GM12891 (cell line): ENCODE data around the gene CASP4.
"Not testable (repeated sequence)": the region's sequence is repeated elsewhere in the genome, so short reads cannot be mapped to it uniquely, and the experiment has no call there.

ENCODE experiments used
- DNase-seq: peaks from one replicate; pipeline ENCODE4 v3.0.0; 2011; ENCODE audit warnings: low spot score; ENCODE audit not compliant: insufficient read length
- FAIRE-seq: peaks from 2 replicates; lab custom pipeline; 2011; peaks lifted over from hg19 to GRCh38; lab: Jason Lieb, UNC
- PAX5 ChIP-seq: IDR thresholded peaks from 2 replicates; pipeline ENCODE4 v1.6.1; 2011; ENCODE audit warnings: low read length, moderate library complexity, mild to moderate bottlenecking; ENCODE audit not compliant: insufficient read depth, severe bottlenecking
- POLR2A ChIP-seq: IDR thresholded peaks from 2 replicates; pipeline ENCODE4 v1.6.1; 2011; ENCODE audit warnings: low read depth, low read length, control low read depth
- POLR2AphosphoS5 ChIP-seq: IDR thresholded peaks from 2 replicates; pipeline ENCODE4 v1.6.1; 2011; ENCODE audit warnings: low read depth, low read length, control low read depth
- POU2F2 ChIP-seq: IDR thresholded peaks from 2 replicates; pipeline ENCODE4 v1.6.1; 2011; ENCODE audit warnings: low read depth, mild to moderate bottlenecking, control low read depth, low read length, moderate library complexity
- SPI1 ChIP-seq: IDR thresholded peaks from 2 replicates; pipeline ENCODE4 v1.6.1; 2011; ENCODE audit warnings: low read depth, low read length, control low read depth
- TAF1 ChIP-seq: IDR thresholded peaks from 2 replicates; pipeline ENCODE4 v1.6.1; 2011; ENCODE audit warnings: low read depth, low read length, control low read depth

CASP4 gene

GRCh38 chr11:104964247-104964646 is 4.1 kb downstream of the CASP4 start:
- no peak for FAIRE-seq
- TF ChIP-seq PAX5, result no peak
- no peak for TF ChIP-seq POLR2AphosphoS5
- no peak for TF ChIP-seq POU2F2
- no peak for TF ChIP-seq SPI1
- TF ChIP-seq TAF1, result no peak
- TF ChIP-seq POLR2A, result no peak

GRCh38 chr11:104962852-104963251 is 5.5 kb downstream of the CASP4 start:
- no peak for FAIRE-seq
- DNase-seq, result no peak
- TF ChIP-seq POLR2A (no peak), PAX5 (no peak), POU2F2 (no peak), TAF1 (no peak), SPI1 (no peak), POLR2AphosphoS5 (no peak)

More at GRCh38 chr11:104964247-104964646, 4.1 kb downstream of the CASP4 start:
- no peak for DNase-seq

- FAIRE-seq (no peak), DNase-seq (no peak)
- no peak for TF ChIP-seq POLR2A
- no peak for TF ChIP-seq POLR2AphosphoS5
- no peak for TF ChIP-seq PAX5
- no peak for TF ChIP-seq SPI1
- no peak for TF ChIP-seq POU2F2
- TF ChIP-seq TAF1, result no peak
Observed at GRCh38 chr11:104957280-104957679, 11.1 kb downstream of the CASP4 start.

- FAIRE-seq (no peak), DNase-seq (no peak)
- no peak for TF ChIP-seq POLR2AphosphoS5
- TF ChIP-seq TAF1, result no peak
- TF ChIP-seq POLR2A, result no peak
- no peak for TF ChIP-seq PAX5
- no peak for TF ChIP-seq POU2F2
Observed at GRCh38 chr11:104956528-104956927, 11.8 kb downstream of the CASP4 start.

GRCh38 chr11:104946907-104947306 is 21.5 kb downstream of the CASP4 start:
- no peak for TF ChIP-seq POU2F2
- no peak for TF ChIP-seq PAX5
- no peak for TF ChIP-seq POLR2AphosphoS5
- TF ChIP-seq TAF1, result no peak
- TF ChIP-seq POLR2A, result no peak
- TF ChIP-seq SPI1, result no peak
- no peak for DNase-seq
- peak; percentile 71 for FAIRE-seq

- DNase-seq (no peak), FAIRE-seq (no peak)
- no peak for TF ChIP-seq POU2F2
- no peak for TF ChIP-seq PAX5
- TF ChIP-seq SPI1, result no peak
- TF ChIP-seq POLR2A, result no peak
- no peak for TF ChIP-seq TAF1
- TF ChIP-seq POLR2AphosphoS5, result no peak
Observed at GRCh38 chr11:104944076-104944475, 24.3 kb downstream of the CASP4 start.

DNA sequence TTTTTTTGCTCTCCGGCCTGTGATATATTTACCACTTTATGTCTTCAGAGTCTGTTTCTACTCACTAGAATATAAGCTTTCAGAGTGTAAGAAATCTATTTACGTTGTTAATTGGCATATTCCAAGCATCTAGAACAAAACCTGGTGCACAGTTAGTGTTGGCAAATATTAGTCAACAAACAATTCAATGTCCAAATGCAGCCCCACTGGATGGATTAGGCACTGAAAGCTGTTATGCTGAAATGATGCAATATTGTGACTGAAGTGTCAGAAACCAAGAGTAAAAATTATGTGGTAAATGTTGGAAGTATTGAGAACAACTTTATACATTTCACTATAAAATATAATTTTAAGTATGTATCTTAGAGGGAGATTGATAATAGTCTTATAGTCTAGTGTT is 24.8 kb downstream of the CASP4 start:
- FAIRE-seq (no peak), DNase-seq (no peak)
- TF ChIP-seq POLR2A, result no peak
- no peak for TF ChIP-seq PAX5
- TF ChIP-seq POU2F2, result no peak
- TF ChIP-seq TAF1, result no peak
- no peak for TF ChIP-seq POLR2AphosphoS5
- TF ChIP-seq SPI1, result no peak

GRCh38 chr11:104934594-104934993 is 33.8 kb downstream of the CASP4 start:
- no peak for FAIRE-seq
- no peak for DNase-seq
- TF ChIP-seq SPI1, result no peak

- FAIRE-seq, DNase-seq: not testable (repeated sequence)
Observed at GRCh38 chr11:104934073-104934472, 34.3 kb downstream of the CASP4 start.

DNA sequence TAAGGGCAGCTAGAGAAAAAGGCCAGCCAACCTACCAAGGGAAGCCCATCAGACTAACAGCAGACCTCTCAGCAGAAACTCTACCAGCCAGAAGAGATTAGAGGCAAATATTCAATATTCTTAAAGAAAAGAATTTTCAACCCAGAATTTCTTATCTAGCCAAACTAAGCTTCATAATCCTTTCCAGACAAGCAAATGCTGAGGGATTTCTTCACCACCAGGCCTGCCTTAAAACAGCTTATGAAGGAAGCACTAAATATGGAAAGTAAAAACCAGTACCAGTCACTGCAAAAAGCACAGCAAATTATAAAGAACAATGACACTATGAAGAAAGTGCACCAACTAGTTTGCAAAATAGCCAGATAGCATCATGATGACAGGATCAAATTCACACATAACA is 39.6 kb downstream of the CASP4 start:
- no peak for FAIRE-seq
- no peak for TF ChIP-seq POLR2AphosphoS5
- TF ChIP-seq PAX5, result no peak
- no peak for TF ChIP-seq SPI1
- no peak for TF ChIP-seq POU2F2
- TF ChIP-seq POLR2A, result no peak
- TF ChIP-seq TAF1, result no peak
- no peak for DNase-seq
